Common myeloid progenitor, CD34-positive (primary cell): ENCODE data around the gene LFNG.

Source experiments
- CTCF ChIA-PET: fragments of 350-600 bp; sonication (Branson Sonifier 250); formaldehyde crosslinking; loops from one replicate; lab custom pipeline; 2021; ENCODE audit warnings: antibody characterized with exemption; lab: Charles Lee
- POLR2A ChIA-PET: fragments of 350-600 bp; sonication (Branson Sonifier 250); formaldehyde crosslinking; loops from one replicate; lab custom pipeline; 2021; ENCODE audit warnings: antibody characterized with exemption; lab: Charles Lee
- DNase-seq, 3 donors: peaks; one replicate each; pipeline versions ENCODE4 v3.0.0 to v3.0.0-alpha.2; 2013
- H3K27ac ChIP-seq, 2 experiments: 1 replicate in 1 of 2; 2 replicates in 1 of 2; pipeline ENCODE4 v1.7.0; 2013; ENCODE audit warnings: inconsistent platforms in 2 of 2, low read length in 2 of 2, mild to moderate bottlenecking in 2 of 2, low read depth in 1 of 2, moderate library complexity in 1 of 2; ENCODE audit not compliant: severe bottlenecking in 2 of 2, insufficient read depth in 1 of 2, poor library complexity in 1 of 2
- H3K27me3 ChIP-seq, 5 experiments: replicated peaks in 2 of 5; 1 replicate in 3 of 5; 2 replicates in 2 of 5; pipeline versions ENCODE4 v1.6.1 to v1.7.0; 2013; ENCODE audit warnings: low read length in 4 of 5, mild to moderate bottlenecking in 2 of 5, moderate library complexity in 2 of 5, inconsistent platforms in 1 of 5; ENCODE audit not compliant: insufficient read depth in 5 of 5, control insufficient read depth in 4 of 5
- H3K36me3 ChIP-seq, 4 experiments: 1 replicate in 2 of 4; 2 replicates in 2 of 4; pipeline versions ENCODE4 v1.6.1 to v1.7.0; 2013; ENCODE audit warnings: low read length in 3 of 4, control low read depth in 1 of 4, mild to moderate bottlenecking in 1 of 4; ENCODE audit not compliant: control insufficient read depth in 4 of 4, insufficient read depth in 4 of 4
- H3K4me1 ChIP-seq, 4 experiments: 1 replicate in 3 of 4; 2 replicates in 1 of 4; pipeline versions ENCODE4 v1.6.1 to v1.7.1; 2013; ENCODE audit warnings: low read length in 3 of 4, mild to moderate bottlenecking in 3 of 4, control low read depth in 1 of 4, inconsistent platforms in 1 of 4, moderate library complexity in 1 of 4; ENCODE audit not compliant: control insufficient read depth in 4 of 4, insufficient read depth in 4 of 4; ENCODE audit errors: control extremely low read depth in 1 of 4
- H3K4me3 ChIP-seq, 7 experiments: 1 replicate in 4 of 7; 2 replicates in 3 of 7; pipeline versions ENCODE4 v1.5.1 to v1.7.0; 2013; ENCODE audit warnings: mild to moderate bottlenecking in 7 of 7, low read length in 6 of 7, moderate library complexity in 6 of 7, inconsistent platforms in 2 of 7, low read depth in 2 of 7, control low read depth in 1 of 7; ENCODE audit not compliant: insufficient read depth in 4 of 7, control insufficient read depth in 1 of 7; ENCODE audit errors: extremely low read depth in 1 of 7
- H3K9me3 ChIP-seq, 5 experiments: 1 replicate in 4 of 5; 2 replicates in 1 of 5; pipeline versions ENCODE4 v1.6.1 to v1.7.1; 2013; ENCODE audit warnings: low read length in 4 of 5, mild to moderate bottlenecking in 2 of 5, inconsistent platforms in 1 of 5, low read depth in 1 of 5, moderate library complexity in 1 of 5; ENCODE audit not compliant: control insufficient read depth in 4 of 5, insufficient read depth in 2 of 5; ENCODE audit errors: control extremely low read depth in 1 of 5
- WGBS: methylation state at CpG from one replicate; pipeline ENCODE4 v1.1.5; 2013; ENCODE audit not compliant: insufficient coverage; 5-methylcytosine and 5-hydroxymethylcytosine counted together

LFNG gene

DNA sequence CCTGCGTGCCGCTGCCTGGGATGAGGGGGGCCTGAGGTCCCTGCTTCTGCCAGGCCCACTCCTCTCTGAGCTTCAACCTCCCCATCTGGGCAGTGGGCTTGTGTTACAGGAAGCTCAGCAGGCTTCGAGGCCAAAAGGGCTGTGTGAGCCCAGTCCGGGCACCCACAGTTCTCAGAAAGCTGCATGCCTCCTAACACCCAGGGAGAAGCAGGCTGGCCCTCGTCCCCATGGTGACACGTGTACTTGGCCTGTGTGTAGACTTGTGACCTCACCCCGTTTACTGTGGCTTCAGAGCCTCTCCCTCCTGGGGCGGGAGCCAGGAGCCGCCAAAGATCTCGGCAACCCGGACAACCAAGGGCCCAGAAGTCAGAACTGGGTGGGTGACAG lies 41.2 kb upstream of the LFNG start:
- WGBS = 42% methylated on average over 8 of the region's 11 CpGs
- Histone ChIP-seq H3K36me3 (no peaks in the 10 kb centered on the region), H3K27me3 (no peaks in the 10 kb centered on the region), H3K4me1 (peaks cover 0 to 29% (median 21%) of the 10 kb centered on the region in 4 experiments), H3K4me3 (peak overlapping the region in 1 of 7 experiments; percentile 62), H3K27ac (no peak overlapping the region), H3K9me3 (peaks cover 0 to 4% (median 0%) of the 10 kb centered on the region in 5 experiments)
- peak; percentile 14 to 71 (median 61) for DNase-seq
- CTCF ChIA-PET = interaction anchor here (0.7 to 3.2 kb wide), 14 partner anchors 10 to 180 kb away, joined by 3 to 11 read pairs (median 4); no protein-coding TSS in a partner anchor
- POLR2A ChIA-PET = interaction anchor here (0.6 to 1.1 kb wide), 4 partner anchors 30 to 52 kb away, joined by 3 to 4 read pairs (median 4); no protein-coding TSS in a partner anchor

DNA sequence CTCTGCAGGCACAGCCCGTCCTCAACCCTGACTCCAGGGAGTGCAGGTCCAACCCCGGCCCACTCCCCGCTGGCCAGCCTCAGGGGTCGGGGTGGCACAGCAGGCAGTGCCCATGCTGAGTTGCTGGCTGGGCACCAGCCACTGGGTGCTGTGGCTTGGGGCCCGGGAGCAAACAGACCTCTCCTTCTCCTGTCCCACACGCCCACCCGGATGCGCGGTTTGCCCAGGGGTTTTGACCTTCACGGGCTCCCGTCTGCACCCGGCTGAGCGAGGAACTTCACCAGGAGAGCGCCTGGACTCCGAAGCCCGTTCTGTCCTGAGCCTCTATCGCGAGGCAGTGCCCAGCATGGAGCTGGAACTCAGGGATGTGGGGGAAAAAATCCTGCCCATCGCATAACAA lies 40.8 kb upstream of the LFNG start:
- Histone ChIP-seq H3K4me3 (no peak overlapping the region), H3K36me3 (no peaks in the 10 kb centered on the region), H3K27ac (no peak overlapping the region), H3K27me3 (no peaks in the 10 kb centered on the region), H3K4me1 (peaks cover 0 to 29% (median 21%) of the 10 kb centered on the region in 4 experiments), H3K9me3 (peaks cover 0 to 4% (median 0%) of the 10 kb centered on the region in 5 experiments)
- ChIA-PET CTCF (interaction anchor here (0.9 to 3.2 kb wide), 11 partner anchors 9 to 180 kb away, joined by 3 to 11 read pairs (median 4); no protein-coding TSS in a partner anchor), POLR2A (interaction anchor here (0.7 to 1.1 kb wide), 2 partner anchors 32 to 51 kb away, joined by 3 to 4 read pairs; no protein-coding TSS in a partner anchor)
- no peak for DNase-seq
- 86% methylated on average over 5 of the region's 19 CpGs for WGBS

GRCh38 chr7:2479276-2480069 lies 40.1 kb upstream of the LFNG start:
- CTCF ChIA-PET = interaction anchor here (1.0 to 3.2 kb wide), 11 partner anchors 9 to 129 kb away, joined by 3 to 11 read pairs (median 4); no protein-coding TSS in a partner anchor

DNA sequence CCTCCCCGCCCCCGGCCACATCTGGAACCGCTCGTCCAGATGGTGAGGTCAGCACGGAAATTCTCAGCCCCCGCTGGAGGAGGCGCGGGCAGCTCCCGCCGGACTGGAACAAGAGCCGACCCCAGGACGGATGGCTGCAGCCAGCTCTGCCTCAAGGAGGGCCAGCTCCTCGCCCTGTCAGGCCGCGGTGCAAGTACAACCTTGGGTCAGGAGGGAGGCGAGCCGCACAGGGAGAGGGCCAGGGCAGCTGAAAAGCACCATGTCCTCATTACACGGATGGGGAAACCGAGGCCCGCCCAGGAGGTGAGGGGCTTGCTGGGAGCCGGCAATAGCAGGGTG lies 39.5 kb upstream of the LFNG start:
- Histone ChIP-seq H3K9me3 (peaks cover 0 to 4% (median 0%) of the 10 kb centered on the region in 5 experiments), H3K27ac (no peak overlapping the region), H3K4me1 (peaks cover 0 to 31% (median 21%) of the 10 kb centered on the region in 4 experiments), H3K36me3 (no peaks in the 10 kb centered on the region), H3K4me3 (no peak overlapping the region), H3K27me3 (no peaks in the 10 kb centered on the region)
- WGBS = 90% methylated on average over 19 of the region's 21 CpGs
- DNase-seq = no peak
- ChIA-PET CTCF (interaction anchor here (1.0 to 3.2 kb wide), 10 partner anchors 8 to 169 kb away, joined by 3 to 11 read pairs (median 3); no protein-coding TSS in a partner anchor), POLR2A (no interaction called here)

More at GRCh38 chr7:2479276-2480069, 40.1 kb upstream of the LFNG start:
- peaks cover 0 to 25% (median 21%) of the 10 kb centered on the region in 4 experiments for H3K4me1 ChIP-seq
- H3K27me3 ChIP-seq = no peaks in the 10 kb centered on the region
- no peak for DNase-seq
- 92% methylated on average over 15 of the region's 16 CpGs for WGBS
- H3K27ac ChIP-seq = no peak overlapping the region
- H3K4me3 ChIP-seq = no peak overlapping the region
- POLR2A ChIA-PET = interaction anchor here (1.1 kb wide), 1 partner anchor 32 kb away, joined by 4 read pairs; no protein-coding TSS in a partner anchor
- peaks cover 0 to 4% (median 0%) of the 10 kb centered on the region in 5 experiments for H3K9me3 ChIP-seq
- no peaks in the 10 kb centered on the region for H3K36me3 ChIP-seq

DNA sequence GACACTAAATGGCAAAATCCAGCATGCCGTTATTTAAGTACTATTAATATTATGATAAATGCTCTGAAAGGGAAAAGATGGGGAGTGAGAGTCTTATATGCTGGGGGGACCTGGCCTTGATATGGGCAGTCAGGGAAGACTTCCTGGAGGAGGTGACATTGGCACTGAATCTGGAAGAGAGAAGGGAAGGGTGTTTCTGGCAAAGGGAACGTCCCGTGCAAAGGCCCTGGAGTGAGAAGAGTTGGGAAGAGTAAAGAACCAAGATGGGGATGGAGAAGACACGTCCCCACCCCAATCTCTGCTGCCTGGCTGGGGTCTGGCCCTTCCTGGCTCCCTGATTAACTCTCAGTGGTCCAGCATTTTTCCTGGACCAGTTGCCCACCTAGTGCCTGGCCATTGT lies 38.4 kb upstream of the LFNG start:
- H3K9me3 ChIP-seq = peaks cover 0 to 4% (median 0%) of the 10 kb centered on the region in 5 experiments
- WGBS = 93% methylated on average over 3 of the region's 4 CpGs
- H3K4me3 ChIP-seq = no peak overlapping the region
- DNase-seq = no peak
- no peak overlapping the region for H3K27ac ChIP-seq
- ChIA-PET POLR2A (no interaction called here), CTCF (interaction anchor here (1.0 to 1.5 kb wide), 5 partner anchors 11 to 168 kb away, joined by 3 read pairs; no protein-coding TSS in a partner anchor)
- no peaks in the 10 kb centered on the region for H3K27me3 ChIP-seq
- H3K4me1 ChIP-seq = peaks cover 0 to 31% (median 21%) of the 10 kb centered on the region in 4 experiments
- H3K36me3 ChIP-seq = no peaks in the 10 kb centered on the region

DNA sequence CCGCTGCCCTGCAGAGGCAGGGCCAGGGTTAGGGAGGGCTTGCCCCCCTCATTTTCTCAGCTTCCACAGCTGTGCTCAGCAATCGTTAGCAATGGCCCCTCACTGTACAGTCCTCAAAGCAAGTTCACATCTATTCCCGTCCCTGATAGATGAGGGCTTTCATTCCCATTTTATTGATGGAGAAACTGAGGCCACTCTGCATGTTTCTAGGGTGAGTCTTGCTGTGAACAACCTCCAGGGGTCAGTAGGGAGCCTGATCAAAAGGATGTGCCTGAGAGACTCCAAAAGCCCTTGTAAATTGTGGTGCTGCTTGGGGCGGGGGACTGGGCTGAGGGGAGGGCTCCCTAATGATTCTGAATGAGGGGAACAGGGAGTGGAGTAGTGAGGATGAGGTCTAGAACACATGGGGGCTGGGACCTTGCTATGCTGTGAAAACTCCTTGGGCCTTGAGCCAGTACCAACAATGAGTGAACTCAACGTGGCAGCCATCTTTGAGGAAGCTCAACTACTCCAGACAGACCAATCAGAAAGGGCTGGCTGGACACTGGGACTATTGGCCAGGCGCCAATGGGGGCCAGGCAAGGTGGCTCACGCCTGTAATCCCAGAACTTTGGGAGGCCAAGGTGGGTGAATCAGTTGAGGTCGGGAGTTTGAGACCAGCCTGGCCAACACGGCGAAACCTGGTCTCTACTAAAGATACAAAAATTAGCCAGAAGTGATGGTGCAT lies 36.7 kb upstream of the LFNG start:
- peak in 1 of 3 donors; percentile 31 for DNase-seq
- Histone ChIP-seq H3K4me1 (peaks cover 0 to 16% (median 9%) of the 10 kb centered on the region in 4 experiments), H3K9me3 (peaks cover 0 to 4% (median 0%) of the 10 kb centered on the region in 5 experiments), H3K27me3 (no peaks in the 10 kb centered on the region), H3K36me3 (no peaks in the 10 kb centered on the region), H3K4me3 (no peak overlapping the region), H3K27ac (no peak overlapping the region)
- WGBS = 80% methylated on average over 8 of the region's 10 CpGs
- ChIA-PET POLR2A (no interaction called here), CTCF (interaction anchor here (0.7 to 2.0 kb wide), 2 partner anchors 8 to 26 kb away, joined by 4 to 5 read pairs; no protein-coding TSS in a partner anchor)
